ENCODE measurements around the gene FNBP1.

FNBP1 gene

DNA sequence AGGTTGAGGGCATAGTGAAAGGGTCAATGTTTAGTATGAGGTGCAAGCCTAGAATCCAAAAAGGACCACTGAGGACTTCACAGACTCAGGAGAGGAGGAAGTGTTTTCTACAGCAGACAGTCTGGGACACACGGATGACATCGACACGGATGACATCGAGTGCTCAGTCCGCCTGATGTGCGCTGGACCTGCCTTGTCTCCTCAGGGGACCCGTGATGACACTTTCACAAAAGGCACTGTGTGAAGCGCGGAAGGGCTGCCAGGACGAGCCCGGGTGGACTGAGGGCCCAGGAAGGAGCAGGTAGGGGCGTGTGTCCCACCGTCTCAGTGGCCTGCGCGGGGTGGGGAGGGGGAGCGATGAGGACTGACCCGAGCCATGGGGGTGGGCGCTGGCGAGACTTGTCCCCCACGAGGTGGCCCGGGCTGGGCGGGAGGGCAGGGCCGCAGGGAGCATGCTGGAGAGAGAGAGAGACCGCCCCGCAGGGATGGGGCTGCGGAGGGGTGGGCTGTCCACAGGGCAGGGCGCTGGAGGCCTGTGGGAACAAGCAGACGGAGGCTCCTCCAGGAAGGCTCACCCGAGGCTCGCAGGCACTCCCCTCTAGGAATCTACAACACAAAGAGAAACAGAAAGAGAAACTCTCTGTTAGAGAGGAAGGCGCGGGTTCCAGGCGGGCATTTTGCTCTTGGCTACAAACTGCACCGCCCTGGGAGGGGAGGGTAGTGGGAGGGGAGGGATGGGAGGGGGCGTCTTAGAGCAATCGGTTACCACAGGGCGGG, 152.9 kb downstream of the FNBP1 start:
- H3K4me3 ChIP-seq, result no peak overlapping the region
- H3K9ac ChIP-seq (ENCODE audit: insufficient read length), result no peak overlapping the region
- H3K36me3 ChIP-seq (ENCODE audit: insufficient read depth, low read length), result peaks cover 46% of the 10 kb centered on the region

DNA sequence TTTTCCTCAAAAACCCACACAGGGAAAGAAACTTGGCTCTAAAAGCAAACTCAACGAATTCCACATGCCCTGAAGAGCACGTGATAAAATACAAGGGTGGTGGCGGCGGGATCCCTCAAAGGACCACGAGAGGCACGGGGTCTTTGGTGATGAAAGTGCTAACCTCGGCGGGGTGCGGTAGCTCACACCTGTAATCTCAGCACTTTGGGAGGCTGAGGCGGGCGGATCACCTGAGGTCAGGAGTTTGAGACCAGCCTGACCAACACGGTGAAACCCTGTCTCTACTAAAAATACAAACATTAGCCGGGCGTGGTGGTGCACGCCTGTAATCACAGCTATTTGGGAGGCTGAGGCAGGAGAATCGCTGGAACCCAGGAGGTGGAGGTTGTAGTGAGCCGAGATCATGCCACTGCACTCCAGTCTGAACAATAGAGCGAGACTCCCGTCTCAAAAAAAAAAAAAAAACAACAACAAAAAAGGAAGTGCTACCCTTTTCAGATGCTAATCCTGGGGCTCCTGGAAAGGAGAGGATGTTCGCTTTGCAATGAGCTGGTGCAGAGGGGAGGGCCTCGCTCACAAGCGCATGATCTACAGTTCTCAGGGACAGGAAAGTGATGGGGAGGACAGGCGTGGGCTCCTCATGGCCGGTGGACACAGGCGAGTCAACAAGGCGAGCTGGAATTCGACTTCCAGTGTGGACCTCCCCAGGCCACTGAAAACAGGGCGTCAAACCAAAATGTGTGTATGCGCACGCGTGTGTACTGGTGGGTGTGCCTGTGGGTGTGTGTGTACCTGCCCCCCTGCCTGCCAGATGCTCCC, 153.7 kb downstream of the FNBP1 start:
- H3K27ac ChIP-seq, result no peak overlapping the region
- no peak overlapping the region for H3K9ac ChIP-seq (ENCODE audit: insufficient read length)
- H3K9me3 ChIP-seq (ENCODE audit: low read depth, low read length), result no peaks in the 10 kb centered on the region
- H3K4me3 ChIP-seq, result no peak overlapping the region
- TF ChIP-seq EZH2 (IDR thresholded peaks at IDR 0.05) (no peak), FOXP2 (optimal IDR thresholded peaks at IDR 0.05; ENCODE audit: control extremely low read depth, extremely low read length, insufficient read depth) (no peak), POLR2AphosphoS5 (IDR thresholded peaks at IDR 0.05; ENCODE audit: borderline replicate concordance, low read depth, low read length) (no peak)
- no peak for DNase-seq (ENCODE audit: low read depth, low spot score)
- H3K36me3 ChIP-seq (ENCODE audit: insufficient read depth, low read length), result peaks cover 39% of the 10 kb centered on the region

More for the DNA sequence above, 152.9 kb downstream of the FNBP1 start:
- no peaks in the 10 kb centered on the region for H3K9me3 ChIP-seq (ENCODE audit: low read depth, low read length)
- no peak overlapping the region for H3K27ac ChIP-seq
- DNase-seq (ENCODE audit: low read depth, low spot score), result no peak
- TF ChIP-seq FOXP2 (optimal IDR thresholded peaks at IDR 0.05; ENCODE audit: control extremely low read depth, extremely low read length, insufficient read depth), result no peak
- no peak for TF ChIP-seq EZH2 (IDR thresholded peaks at IDR 0.05)
- no peak for TF ChIP-seq POLR2AphosphoS5 (IDR thresholded peaks at IDR 0.05; ENCODE audit: borderline replicate concordance, low read depth, low read length)

DNA sequence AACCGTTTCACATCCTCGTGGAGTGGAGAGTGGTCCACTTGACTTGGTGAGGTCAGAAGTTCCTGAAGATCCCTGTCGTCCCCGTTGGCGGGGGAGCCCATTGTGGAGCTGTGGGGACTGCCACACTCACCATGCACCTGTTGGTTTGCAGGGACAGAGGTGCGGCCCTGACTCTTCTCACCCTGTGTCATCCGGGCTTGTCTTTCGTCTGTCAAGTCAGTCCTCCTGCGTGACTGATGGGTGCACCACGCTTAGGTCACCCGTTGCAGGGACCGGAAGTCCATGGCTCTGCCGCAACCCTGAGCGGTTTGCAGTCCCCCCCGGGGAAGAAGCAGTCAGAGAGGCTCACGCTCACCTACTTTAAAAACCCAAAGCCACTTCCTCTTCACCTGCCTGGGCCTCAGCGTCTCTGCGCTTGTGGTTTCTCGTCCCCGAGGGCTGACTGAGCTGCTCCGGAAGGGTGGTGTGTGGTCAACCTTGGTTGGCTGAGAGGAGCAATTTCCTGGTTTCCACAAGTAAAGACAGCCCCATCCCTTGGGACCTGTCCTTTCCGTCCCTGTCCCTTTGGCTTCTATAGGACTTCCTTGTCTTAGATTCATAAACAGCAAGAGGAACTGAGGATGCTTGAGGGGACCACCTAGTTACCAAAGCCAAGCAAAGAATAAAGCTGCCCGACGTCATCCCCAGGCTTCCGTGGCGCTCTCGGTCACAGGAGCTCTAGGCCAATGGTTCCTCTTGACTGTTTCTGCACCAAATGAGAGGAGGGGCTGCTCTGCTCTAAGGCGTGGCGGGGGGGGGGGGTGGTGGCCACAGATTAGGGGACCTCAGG, 154.5 kb downstream of the FNBP1 start:
- H3K9me3 ChIP-seq (ENCODE audit: low read depth, low read length), result no peaks in the 10 kb centered on the region
- no peak overlapping the region for H3K4me3 ChIP-seq
- no peak overlapping the region for H3K9ac ChIP-seq (ENCODE audit: insufficient read length)
- H3K36me3 ChIP-seq (ENCODE audit: insufficient read depth, low read length), result peaks cover 34% of the 10 kb centered on the region
- peak overlapping the region; percentile 9; the same call in 1 of the 2 replicates for H3K27ac ChIP-seq
- no peak for DNase-seq (ENCODE audit: low read depth, low spot score)
- TF ChIP-seq EZH2 (IDR thresholded peaks at IDR 0.05) (no peak), FOXP2 (optimal IDR thresholded peaks at IDR 0.05; ENCODE audit: control extremely low read depth, extremely low read length, insufficient read depth) (no peak), POLR2AphosphoS5 (IDR thresholded peaks at IDR 0.05; ENCODE audit: borderline replicate concordance, low read depth, low read length) (no peak)

DNA sequence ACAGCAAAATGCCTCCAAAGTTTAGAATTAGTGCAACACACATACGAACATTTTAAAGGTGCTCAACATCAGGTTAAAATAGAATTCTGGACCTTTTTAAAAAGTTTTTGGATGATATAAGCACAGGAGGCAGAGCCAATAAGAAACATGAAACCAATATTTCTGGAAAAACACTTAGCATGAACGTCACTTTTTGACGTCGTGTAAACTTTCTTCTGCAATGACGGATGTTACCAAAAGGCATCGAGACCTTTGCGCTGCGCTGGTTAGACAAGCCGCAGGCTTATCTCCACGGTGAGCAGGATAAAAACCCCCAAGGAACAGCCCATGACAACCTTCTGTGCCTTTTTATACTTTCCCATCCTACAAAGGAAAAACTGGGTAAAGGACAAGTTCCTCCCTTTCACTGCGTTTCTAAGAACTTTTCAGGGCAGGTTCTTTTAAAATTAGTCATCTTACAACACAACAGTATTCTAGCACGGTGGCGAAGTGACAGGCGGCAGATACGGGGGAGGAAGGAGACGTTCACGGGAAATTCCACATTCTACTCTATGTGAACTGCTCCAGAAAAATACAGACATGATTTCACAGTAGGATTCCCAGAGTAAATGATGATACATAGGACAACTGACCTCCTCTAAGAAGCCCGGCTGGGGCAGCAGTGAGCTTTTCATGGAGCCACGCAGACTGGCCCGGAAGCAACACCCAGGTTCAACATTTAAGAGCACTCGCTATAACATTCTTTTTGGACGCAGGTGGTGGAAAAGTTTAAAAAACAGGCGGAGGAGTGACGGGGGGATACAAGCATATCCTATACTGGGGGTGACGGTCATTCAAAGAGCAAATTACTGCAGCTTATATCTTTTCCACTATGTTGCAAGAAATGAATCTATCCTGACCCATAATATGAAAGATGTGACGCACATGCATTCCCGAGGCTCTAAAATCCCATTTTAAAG, 155.4 kb downstream of the FNBP1 start:
- Histone ChIP-seq H3K36me3 (ENCODE audit: insufficient read depth, low read length) (peaks cover 28% of the 10 kb centered on the region), H3K9me3 (ENCODE audit: low read depth, low read length) (no peaks in the 10 kb centered on the region), H3K27ac (peak overlapping the region; percentile 78), H3K4me3 (no peak overlapping the region), H3K9ac (ENCODE audit: insufficient read length) (no peak overlapping the region)
- DNase-seq (ENCODE audit: low read depth, low spot score), result no peak
- TF ChIP-seq EZH2 (IDR thresholded peaks at IDR 0.05), result no peak
- no peak for TF ChIP-seq FOXP2 (optimal IDR thresholded peaks at IDR 0.05; ENCODE audit: control extremely low read depth, extremely low read length, insufficient read depth)
- TF ChIP-seq POLR2AphosphoS5 (IDR thresholded peaks at IDR 0.05; ENCODE audit: borderline replicate concordance, low read depth, low read length), result no peak

DNA sequence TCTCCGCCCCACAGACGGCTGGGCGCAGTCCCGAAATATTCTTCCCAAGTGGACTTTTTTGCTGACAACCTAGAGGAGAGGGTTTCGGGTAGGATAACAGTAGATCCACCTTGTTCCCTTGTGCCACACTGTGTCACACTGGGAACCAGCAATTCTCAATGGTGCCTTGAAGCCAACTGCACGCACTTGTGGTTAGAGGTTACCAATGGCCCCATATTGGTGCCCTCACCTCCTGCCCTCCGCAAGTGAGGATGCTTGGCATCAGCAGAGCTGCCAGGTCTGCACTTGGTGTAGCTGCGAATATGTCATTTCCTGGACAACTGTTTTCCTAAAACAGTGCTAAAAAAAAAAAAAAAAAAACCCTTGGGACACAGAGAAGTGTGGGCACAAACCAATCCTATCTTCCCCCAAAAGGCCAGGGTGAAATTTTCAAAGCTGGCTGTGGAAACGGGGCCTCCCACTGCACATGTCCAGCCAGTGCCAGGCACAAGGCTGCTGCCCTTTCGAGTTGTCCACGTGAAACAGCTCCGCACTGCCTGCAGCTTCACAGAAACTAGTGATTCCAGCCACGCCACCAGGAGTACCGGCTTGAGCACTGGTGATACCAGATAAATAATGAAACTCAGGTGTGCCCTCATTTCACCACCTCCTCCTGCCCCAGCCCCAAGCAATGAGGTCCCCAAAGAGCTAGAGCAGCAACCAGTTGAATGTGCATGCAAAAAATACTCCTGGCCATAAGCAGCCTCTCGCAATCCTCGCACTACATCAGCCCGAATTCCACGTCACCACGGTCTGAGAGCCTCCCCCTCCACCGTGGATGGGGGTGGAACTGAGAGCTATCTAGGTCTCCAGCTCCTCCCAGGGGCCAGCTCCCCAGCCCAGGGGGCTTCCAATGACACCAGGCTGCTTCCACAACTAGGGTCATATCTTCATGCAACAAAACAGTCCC, 156.5 kb downstream of the FNBP1 start:
- no peak overlapping the region for H3K9ac ChIP-seq (ENCODE audit: insufficient read length)
- DNase-seq (ENCODE audit: low read depth, low spot score), result no peak
- peaks cover 26% of the 10 kb centered on the region for H3K36me3 ChIP-seq (ENCODE audit: insufficient read depth, low read length)
- H3K4me3 ChIP-seq, result no peak overlapping the region
- TF ChIP-seq EZH2 (IDR thresholded peaks at IDR 0.05), result no peak
- peak overlapping the region; percentile 78 for H3K27ac ChIP-seq
- H3K9me3 ChIP-seq (ENCODE audit: low read depth, low read length), result no peaks in the 10 kb centered on the region

DNA sequence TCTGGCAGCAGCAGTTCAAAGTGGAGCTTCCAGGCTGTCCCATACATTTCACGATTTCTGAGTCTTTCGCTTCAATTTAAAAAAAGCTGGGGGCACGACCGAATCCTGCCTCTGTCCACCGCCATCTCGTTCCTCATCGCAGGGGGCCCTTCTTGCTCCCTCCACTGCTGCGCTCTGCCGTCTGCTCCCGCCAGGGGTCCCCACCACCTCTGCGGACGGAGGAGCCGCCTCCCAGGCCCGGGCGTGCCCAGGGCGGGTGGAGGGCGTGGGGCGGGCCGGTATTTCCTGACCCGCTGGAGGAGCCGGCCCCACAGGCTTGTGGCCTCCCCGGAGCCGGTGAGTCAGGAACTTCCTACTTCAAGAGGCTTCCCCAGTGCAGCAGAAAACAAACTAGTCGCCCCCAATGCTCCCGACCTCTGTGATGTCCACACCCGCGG, 157.3 kb downstream of the FNBP1 start:
- Histone ChIP-seq H3K9me3 (ENCODE audit: low read depth, low read length) (no peaks in the 10 kb centered on the region), H3K9ac (ENCODE audit: insufficient read length) (no peak overlapping the region), H3K27ac (peak overlapping the region; percentile 81), H3K4me3 (no peak overlapping the region), H3K36me3 (ENCODE audit: insufficient read depth, low read length) (peaks cover 21% of the 10 kb centered on the region)
- no peak for TF ChIP-seq EZH2 (IDR thresholded peaks at IDR 0.05)
- TF ChIP-seq FOXP2 (optimal IDR thresholded peaks at IDR 0.05; ENCODE audit: control extremely low read depth, extremely low read length, insufficient read depth), result no peak
- TF ChIP-seq POLR2AphosphoS5 (IDR thresholded peaks at IDR 0.05; ENCODE audit: borderline replicate concordance, low read depth, low read length), result no peak
- DNase-seq (ENCODE audit: low read depth, low spot score), result no peak

Data from SK-N-MC (cell line).